ENCODE data around the gene DIP2C. TPM values are rescaled to one million over a fixed set of nuclear protein-coding genes. Genes with fewer than 3 reads are reported as not detected.

The DIP2C gene
- total RNA-seq, 2 experiments from 2014 or later: 0.22 to 0.54 TPM

DNA sequence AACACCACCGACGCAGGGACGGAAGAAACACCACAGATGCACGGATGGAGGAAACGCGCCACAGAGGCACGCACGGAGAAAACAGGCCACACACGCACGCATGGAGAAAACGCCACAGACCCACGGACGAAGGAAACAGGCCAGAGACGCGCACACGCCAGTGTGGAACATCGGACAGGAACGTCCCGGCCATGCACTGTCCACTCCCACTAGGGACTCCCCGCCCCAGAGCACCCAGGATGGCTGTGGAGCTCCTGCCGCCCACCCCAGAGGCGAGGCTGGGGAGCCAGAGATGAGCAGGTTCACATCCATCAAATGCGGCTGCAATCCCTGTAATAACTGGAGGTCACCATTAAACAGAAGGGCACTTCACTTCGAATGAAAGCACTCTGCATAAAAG lies 17.3 kb downstream of the DIP2C start:
- H3K4me3 Mint-ChIP-seq: no peak overlapping the region
- H3K27me3 Mint-ChIP-seq: peaks cover 7% of the 10 kb centered on the region
- H3K9me3 Mint-ChIP-seq: no peaks in the 10 kb centered on the region
- H3K27ac Mint-ChIP-seq: no peak overlapping the region
- no peaks in the 10 kb centered on the region for H3K4me1 Mint-ChIP-seq
- no peak for DNase-seq
- H3K36me3 Mint-ChIP-seq: no peaks in the 10 kb centered on the region

DNA sequence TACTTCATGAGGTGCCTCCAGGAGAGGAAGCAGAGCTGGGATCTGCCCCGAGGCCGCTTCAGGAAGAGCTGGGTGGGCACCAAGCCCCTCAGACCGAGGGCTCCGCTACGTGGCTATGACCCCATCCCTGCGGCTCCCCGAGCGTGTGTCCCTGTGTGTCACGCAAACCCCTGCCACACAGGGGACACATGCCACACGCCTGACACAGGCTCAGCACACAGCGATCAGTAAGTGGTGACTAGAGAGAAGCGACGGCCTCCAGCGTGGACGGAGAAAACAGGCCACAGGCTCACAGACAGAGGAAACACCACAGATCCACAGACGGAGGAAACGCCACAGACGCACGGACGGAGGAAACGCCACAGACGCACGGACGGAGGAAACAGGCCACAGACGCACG lies 18.5 kb downstream of the DIP2C start:
- Mint-ChIP-seq H3K27ac (no peak overlapping the region), H3K4me1 (no peaks in the 10 kb centered on the region), H3K4me3 (no peak overlapping the region), H3K27me3 (peaks cover 7% of the 10 kb centered on the region), H3K36me3 (no peaks in the 10 kb centered on the region), H3K9me3 (no peaks in the 10 kb centered on the region)
- DNase-seq: no peak

DNA sequence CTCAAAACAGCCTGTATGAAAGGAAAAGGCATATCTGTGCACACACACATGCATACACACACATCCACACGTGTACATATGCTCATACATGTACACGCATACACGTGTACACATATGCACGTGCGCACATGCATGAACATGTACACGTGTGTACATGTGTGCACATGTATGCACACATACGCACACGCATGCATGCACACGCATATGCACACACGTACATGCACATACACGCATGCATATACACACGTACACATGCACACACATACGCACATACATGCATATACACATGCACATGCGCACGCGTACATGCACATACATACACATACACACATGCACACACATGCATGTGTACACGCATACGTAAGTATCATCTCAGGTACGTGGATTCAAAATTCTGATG lies 19.4 kb downstream of the DIP2C start:
- DNase-seq: no peak
- Mint-ChIP-seq H3K27me3 (peaks cover 11% of the 10 kb centered on the region), H3K36me3 (no peaks in the 10 kb centered on the region), H3K9me3 (no peaks in the 10 kb centered on the region), H3K4me1 (no peaks in the 10 kb centered on the region), H3K27ac (no peak overlapping the region), H3K4me3 (no peak overlapping the region)

DNA sequence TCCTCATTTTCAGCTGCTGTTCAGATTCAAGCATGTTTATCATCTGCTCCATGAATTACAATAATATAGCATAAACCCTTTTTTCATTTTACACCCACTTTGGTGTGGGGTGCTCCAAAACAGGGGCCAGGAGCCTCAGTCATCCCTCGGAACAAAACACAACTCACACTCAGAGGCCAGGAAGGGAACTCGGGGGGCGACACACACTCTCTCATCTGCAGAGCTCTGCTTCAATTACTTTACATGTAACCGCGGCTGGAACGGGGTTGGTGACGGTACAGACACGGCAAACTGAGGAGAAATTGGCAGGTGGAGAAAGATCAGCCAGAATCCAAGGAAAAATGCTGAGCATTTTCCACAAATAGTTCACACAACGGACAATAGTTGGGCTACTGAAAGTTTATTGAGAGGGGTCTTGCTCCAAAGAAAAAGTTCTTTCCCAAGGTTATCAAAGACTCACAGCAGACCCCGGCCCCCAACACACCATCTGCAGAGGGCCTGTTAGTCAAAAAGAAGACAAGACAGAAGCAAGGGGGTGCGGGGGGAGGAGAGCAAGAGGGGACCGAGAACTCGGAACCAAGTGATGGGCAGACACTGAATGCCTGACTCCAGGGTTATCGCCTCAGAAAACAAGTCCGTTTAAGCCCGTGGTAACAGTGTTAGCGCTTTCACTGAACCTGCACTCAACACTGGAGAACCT lies 20.5 kb downstream of the DIP2C start:
- Mint-ChIP-seq H3K27ac (no peak overlapping the region), H3K4me1 (no peaks in the 10 kb centered on the region), H3K9me3 (no peaks in the 10 kb centered on the region), H3K36me3 (no peaks in the 10 kb centered on the region), H3K4me3 (no peak overlapping the region), H3K27me3 (peaks cover 11% of the 10 kb centered on the region)
- no peak for DNase-seq

DNA sequence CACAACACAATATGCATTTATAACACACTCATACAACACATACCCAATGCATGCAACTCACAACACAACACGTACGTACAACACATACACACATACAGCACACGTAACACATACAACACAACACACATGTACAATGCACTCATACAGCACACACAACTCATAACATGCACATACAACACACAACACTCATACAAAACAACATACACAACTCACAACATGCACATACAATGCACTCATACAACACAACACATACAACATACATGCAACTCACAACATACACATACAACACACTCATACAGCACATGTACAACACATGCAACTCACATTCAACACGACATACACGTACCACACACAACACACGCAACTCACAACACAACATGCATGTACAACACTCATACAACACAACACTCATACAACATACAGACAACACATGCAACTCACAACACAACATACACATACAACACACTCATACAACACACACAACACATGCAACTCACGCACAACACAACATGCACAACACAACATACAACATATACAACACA lies 21.8 kb downstream of the DIP2C start:
- no peak overlapping the region for H3K4me3 Mint-ChIP-seq
- no peaks in the 10 kb centered on the region for H3K9me3 Mint-ChIP-seq
- peaks cover 15% of the 10 kb centered on the region for H3K27me3 Mint-ChIP-seq
- H3K27ac Mint-ChIP-seq: no peak overlapping the region
- no peaks in the 10 kb centered on the region for H3K36me3 Mint-ChIP-seq
- no peak for DNase-seq
- H3K4me1 Mint-ChIP-seq: no peaks in the 10 kb centered on the region

DNA sequence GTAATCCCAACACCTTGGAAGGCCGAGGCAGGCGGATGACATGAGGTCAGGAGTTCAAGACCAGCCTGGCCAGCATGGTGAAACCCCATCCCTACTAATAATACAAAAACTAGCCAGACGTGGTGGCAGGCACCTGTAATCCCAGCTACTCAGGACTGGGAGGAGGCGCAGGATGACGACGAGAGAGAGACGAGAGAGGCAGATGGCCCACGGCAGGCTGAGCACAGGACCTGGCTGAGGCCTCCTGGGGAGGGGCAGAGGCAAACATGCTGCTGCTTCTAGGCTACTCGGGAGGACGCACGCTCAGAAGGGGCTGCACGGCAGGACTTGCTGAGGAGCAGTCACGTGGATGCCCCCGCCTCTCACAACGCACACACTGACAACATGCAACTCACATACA lies 22.4 kb downstream of the DIP2C start:
- no peaks in the 10 kb centered on the region for H3K4me1 Mint-ChIP-seq
- no peak for DNase-seq
- no peaks in the 10 kb centered on the region for H3K9me3 Mint-ChIP-seq
- H3K4me3 Mint-ChIP-seq: no peak overlapping the region
- peaks cover 16% of the 10 kb centered on the region for H3K27me3 Mint-ChIP-seq
- H3K36me3 Mint-ChIP-seq: no peaks in the 10 kb centered on the region
- no peak overlapping the region for H3K27ac Mint-ChIP-seq

DNA sequence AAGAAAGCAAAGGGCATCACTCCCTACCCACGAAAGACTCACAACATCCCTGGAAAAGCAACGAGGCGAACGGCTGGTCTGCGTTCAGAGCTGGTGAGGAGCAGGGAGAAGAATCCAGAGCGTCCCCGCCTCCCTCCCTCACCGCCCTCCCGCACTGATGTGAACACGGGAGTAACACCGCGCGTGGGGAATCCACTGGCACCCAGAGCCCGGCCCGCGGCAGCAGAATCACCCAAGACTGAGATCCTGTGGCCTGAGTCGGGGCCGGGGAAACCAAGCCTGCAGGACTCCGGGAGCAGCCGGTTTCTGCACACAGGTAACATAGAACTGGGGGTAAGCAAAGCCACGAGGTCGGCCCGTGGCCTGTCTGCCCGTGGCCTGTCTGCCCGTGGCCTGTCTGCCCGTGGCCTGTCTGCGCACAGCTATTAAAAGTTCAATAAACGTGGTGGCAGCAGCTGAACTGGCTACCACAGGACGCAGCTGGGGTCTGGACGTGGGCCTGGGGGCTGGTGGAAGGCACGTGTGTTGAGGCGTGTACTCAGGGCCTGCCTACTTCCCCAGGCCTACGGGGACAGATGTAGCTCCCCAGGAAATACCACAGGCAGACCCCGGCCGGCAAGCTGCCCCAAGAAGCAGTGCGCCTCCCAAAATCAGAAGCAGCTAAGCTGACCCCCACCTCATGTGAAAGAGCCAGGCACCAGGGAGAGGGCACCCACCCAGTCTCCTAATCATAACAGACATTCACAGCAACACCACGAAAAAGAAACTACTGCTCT lies 23.0 kb downstream of the DIP2C start:
- H3K27me3 Mint-ChIP-seq: peaks cover 18% of the 10 kb centered on the region
- H3K4me1 Mint-ChIP-seq: no peaks in the 10 kb centered on the region
- H3K4me3 Mint-ChIP-seq: no peak overlapping the region
- no peaks in the 10 kb centered on the region for H3K36me3 Mint-ChIP-seq
- no peak for DNase-seq
- no peak overlapping the region for H3K27ac Mint-ChIP-seq
- no peaks in the 10 kb centered on the region for H3K9me3 Mint-ChIP-seq

DNA sequence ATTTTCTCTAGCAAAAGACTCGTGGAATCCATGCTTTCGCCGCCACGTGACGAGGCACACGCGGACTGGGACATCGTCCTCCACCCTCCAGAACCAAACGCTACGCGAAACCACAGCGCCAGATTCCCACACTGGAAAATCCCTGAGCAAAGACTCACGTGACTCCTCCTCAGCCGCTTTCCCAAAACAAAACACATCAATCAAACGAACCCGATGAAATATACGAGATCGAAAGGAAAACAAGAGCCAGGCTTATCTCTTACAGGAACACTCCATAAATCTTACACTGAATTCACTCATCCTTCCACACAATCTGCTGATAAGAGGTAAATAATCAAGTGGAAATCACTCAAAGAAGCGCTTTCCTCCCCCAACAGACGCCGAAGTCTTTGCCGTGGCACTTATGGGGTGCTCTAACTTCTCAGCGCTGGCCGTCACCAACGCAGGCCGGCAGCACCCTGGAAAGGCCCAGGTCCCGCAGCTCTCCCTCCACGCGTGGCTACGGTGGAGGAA lies 23.8 kb downstream of the DIP2C start:
- H3K9me3 Mint-ChIP-seq: no peaks in the 10 kb centered on the region
- H3K4me1 Mint-ChIP-seq: no peaks in the 10 kb centered on the region
- no peak for DNase-seq
- no peaks in the 10 kb centered on the region for H3K36me3 Mint-ChIP-seq
- no peak overlapping the region for H3K27ac Mint-ChIP-seq
- H3K4me3 Mint-ChIP-seq: no peak overlapping the region
- peaks cover 20% of the 10 kb centered on the region for H3K27me3 Mint-ChIP-seq

DNA sequence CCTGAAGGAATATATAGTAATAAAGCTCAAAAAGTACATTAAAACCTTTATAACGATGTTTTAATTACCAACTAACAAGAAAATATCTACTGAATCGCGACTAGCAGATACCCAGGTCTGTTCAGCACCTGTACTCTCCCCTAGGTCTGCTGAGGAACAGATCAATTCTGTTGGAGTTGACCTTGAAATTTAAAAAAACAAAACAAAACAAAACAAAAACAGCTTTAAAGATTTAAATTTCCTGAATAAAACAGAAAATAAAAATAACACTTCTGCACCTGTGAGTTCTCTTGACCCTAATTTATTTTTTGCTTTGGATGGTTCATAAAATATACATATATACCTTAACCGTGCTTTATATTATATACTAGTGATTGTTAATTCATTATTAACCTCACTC lies 24.6 kb downstream of the DIP2C start:
- no peaks in the 10 kb centered on the region for H3K9me3 Mint-ChIP-seq
- no peak for DNase-seq
- H3K27me3 Mint-ChIP-seq: peaks cover 20% of the 10 kb centered on the region
- H3K27ac Mint-ChIP-seq: no peak overlapping the region
- no peaks in the 10 kb centered on the region for H3K4me1 Mint-ChIP-seq
- H3K36me3 Mint-ChIP-seq: no peaks in the 10 kb centered on the region
- H3K4me3 Mint-ChIP-seq: no peak overlapping the region

DNA sequence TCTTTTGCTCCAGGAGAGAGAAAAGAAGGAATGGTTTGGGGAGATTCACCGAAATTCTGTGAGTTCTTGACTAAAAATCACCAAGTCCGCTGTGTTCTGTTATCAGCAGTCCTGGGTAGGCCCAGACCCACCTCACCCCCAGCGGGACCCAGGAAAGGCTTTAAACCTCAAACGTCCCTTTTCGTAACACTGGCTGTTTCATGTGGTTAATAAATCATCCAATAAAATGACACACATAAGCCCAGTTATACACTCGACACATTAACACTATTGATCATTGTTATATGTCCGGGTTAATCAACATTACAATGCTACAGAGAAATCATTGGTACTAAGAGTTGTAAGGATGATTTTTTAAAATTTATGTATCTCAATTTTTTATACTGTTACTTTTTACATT lies 25.2 kb downstream of the DIP2C start:
- Mint-ChIP-seq H3K9me3 (no peaks in the 10 kb centered on the region), H3K27ac (no peak overlapping the region)
- no peak for DNase-seq

DNA sequence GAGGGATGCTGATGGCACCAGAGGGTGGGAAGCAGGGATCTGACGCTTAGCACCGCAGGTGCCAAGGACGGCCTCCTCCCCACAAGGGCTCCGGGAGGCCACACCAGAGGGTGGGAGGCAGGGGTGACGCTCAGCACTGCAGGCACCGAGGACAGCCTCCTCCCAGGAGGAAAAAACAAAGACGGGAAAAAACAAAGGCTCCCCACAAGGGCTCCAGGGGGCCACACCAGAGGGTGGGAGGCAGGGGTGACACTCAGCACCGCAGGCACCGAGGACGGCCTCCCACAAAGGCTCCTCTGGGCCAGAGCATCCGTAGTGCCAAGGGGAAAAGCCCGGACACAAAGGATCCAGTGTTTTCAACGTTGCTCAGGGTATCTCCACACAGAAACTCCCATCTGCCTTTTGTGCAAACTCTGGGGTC lies 25.6 kb downstream of the DIP2C start:
- no peak overlapping the region for H3K27ac Mint-ChIP-seq
- H3K4me3 Mint-ChIP-seq: no peak overlapping the region
- peaks cover 5% of the 10 kb centered on the region for H3K4me1 Mint-ChIP-seq
- H3K27me3 Mint-ChIP-seq: peaks cover 25% of the 10 kb centered on the region
- no peaks in the 10 kb centered on the region for H3K36me3 Mint-ChIP-seq
- H3K9me3 Mint-ChIP-seq: no peaks in the 10 kb centered on the region
- DNase-seq: no peak

More for the DNA sequence above, 25.2 kb downstream of the DIP2C start:
- peaks cover 5% of the 10 kb centered on the region for H3K4me1 Mint-ChIP-seq
- peaks cover 24% of the 10 kb centered on the region for H3K27me3 Mint-ChIP-seq
- H3K4me3 Mint-ChIP-seq: no peak overlapping the region
- H3K36me3 Mint-ChIP-seq: no peaks in the 10 kb centered on the region

DNA sequence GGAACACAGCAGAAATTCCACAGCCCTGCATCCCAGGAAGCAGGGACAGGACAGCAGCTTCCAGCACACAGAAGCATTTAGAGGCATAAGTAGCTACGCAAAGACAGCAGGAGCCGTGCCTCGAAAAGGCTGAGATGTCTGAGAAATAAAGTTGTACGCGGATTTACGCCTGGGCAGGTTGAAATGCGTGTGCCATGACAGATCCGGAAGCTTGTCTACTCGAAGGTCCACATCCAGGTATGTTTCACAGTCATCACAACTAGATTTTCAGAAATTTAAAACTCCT lies 26.1 kb downstream of the DIP2C start:
- no peaks in the 10 kb centered on the region for H3K36me3 Mint-ChIP-seq
- H3K4me3 Mint-ChIP-seq: no peak overlapping the region
- peaks cover 5% of the 10 kb centered on the region for H3K4me1 Mint-ChIP-seq

DNA sequence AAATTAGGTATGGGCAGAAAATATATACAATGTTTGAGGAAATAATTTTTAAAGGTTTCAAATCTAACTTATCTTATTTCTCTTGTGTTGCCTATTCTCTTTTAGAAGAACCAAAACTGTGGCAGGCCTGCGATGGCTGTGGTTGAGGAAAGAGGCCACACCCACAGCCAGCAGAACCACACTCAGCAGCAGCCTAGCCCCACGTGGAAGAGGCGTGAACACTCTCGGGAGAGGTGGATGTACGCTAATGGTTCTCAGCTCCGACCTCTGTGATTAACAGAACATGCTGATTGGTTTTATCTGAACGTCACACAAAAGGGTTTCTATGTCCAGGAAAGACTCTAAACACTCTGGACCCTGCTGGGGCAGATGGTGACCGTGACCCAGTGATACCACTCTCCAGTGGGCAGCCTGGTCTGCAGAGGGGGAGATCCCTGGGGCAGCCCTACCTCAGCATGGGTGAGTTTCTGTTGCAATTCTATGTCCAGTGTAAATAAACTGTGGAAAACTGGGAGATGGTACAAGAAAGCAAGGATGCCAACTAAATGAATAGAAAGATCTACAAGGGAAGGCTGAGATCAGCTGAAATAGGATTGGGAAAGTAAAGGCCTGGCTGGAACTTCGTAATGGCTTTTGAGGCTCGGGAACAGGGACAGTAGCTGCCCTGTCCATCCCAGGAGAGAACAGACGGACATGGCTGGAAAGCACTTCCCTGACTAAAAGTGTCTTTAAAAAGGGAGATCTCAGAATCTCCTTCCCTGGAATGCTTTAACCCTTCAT lies 26.6 kb downstream of the DIP2C start:
- Mint-ChIP-seq H3K36me3 (no peaks in the 10 kb centered on the region), H3K27me3 (peaks cover 25% of the 10 kb centered on the region), H3K9me3 (no peaks in the 10 kb centered on the region), H3K4me1 (peaks cover 5% of the 10 kb centered on the region), H3K27ac (no peak overlapping the region), H3K4me3 (no peak overlapping the region)
- DNase-seq: no peak

More for the DNA sequence above, 26.1 kb downstream of the DIP2C start:
- H3K27me3 Mint-ChIP-seq: peaks cover 25% of the 10 kb centered on the region
- DNase-seq: no peak
- no peaks in the 10 kb centered on the region for H3K9me3 Mint-ChIP-seq
- H3K27ac Mint-ChIP-seq: no peak overlapping the region

DNA sequence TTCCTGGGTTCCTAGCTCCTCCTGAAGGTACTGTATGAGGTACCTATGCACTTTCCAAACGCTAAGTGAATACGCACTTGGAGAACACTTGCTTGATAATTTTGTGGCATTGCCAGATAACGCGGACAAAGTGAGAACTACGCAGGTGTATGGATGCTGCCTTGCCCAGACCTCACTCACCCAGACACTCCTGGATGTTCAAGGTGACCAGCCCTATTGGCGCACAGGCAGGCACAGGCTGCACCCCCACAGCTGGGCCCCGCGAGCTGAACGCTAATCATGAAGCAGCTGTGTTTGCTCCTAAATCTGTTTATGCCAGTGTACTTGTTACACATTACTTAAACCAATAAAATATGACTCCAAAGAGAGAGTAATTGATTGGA lies 27.3 kb downstream of the DIP2C start:
- DNase-seq: no peak
- H3K27me3 Mint-ChIP-seq: peaks cover 25% of the 10 kb centered on the region
- H3K36me3 Mint-ChIP-seq: no peaks in the 10 kb centered on the region
- H3K4me3 Mint-ChIP-seq: no peak overlapping the region
- peaks cover 5% of the 10 kb centered on the region for H3K4me1 Mint-ChIP-seq
- no peak overlapping the region for H3K27ac Mint-ChIP-seq
- H3K9me3 Mint-ChIP-seq: no peaks in the 10 kb centered on the region

DNA sequence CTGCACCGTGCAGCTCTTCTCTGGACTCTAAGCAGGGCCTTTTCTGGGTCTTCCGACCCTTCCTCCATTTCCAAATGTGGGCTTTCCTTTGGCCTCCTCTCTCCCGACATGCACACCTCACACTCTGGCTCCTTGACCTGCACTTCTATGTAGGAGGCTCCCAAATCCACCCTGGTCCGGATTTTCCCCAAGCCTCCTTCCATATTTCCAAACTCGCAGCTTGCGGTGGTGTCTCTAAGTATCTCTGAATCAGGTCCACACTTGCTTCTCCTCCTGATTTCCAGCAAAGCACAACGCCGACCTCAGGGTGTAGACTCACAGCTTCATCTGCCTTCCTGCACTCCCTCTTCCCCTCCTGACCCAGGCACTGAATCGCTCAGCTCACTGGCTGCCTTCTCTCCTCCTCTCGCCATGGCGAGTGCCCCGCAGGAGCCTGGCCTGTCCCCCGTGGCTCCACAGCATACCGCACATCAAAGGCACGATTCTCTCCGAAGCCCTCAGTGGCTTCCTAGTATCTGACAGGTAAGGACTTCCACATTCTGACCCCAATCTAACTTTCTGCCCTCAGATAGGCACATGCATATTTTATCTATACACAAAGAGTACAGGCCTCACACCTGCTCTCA lies 27.8 kb downstream of the DIP2C start:
- H3K36me3 Mint-ChIP-seq: no peaks in the 10 kb centered on the region
- H3K4me3 Mint-ChIP-seq: no peak overlapping the region
- H3K27me3 Mint-ChIP-seq: peaks cover 25% of the 10 kb centered on the region
- H3K9me3 Mint-ChIP-seq: no peaks in the 10 kb centered on the region
- no peak for DNase-seq
- peaks cover 5% of the 10 kb centered on the region for H3K4me1 Mint-ChIP-seq
- no peak overlapping the region for H3K27ac Mint-ChIP-seq
